Suprapubic skin (tissue), 3 donors: Measurements from ENCODE around the gene DRD3.

Experiments used
- POLR2A ChIP-seq, 2 donors: fragments of 450-650 bp; IDR thresholded peaks; one replicate each; pipeline ENCODE4 v1.6.1; 2017; ENCODE audit warnings: antibody characterized with exemption in 2 of 2, mild to moderate bottlenecking in 2 of 2, moderate library complexity in 2 of 2
- TF ChIP-seq, protein P1 (sequence below), 2 donors: fragments of 200-600 bp in 1 of 2; fragments of 450-650 bp in 1 of 2; sonication (generic) in 1 of 2; IDR thresholded peaks; one replicate each; pipeline ENCODE4 v1.5.1; 2016 to 2019; ENCODE audit warnings: antibody characterized with exemption in 2 of 2, mild to moderate bottlenecking in 1 of 2, moderate library complexity in 1 of 2

DNA sequence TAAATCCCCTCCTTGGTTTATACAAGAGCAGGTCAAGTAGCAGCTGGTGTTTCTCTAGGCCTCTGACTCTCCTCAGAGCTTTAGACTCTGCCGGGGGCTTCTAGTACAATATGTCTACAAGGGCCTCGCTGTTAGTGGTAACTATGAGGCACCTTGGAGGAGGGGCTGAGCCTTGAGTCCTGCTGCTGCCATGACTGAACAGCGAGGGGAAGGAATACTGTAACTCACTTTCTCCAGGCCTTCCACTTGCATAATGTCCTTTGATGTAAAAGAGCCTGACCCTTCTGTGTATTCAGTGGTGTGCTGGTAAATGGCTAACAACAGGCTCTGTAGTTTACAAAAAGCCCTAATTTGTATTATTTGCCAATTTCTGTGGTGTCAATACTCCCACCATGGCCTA, 27.8 kb downstream of the DRD3 start:
- TF ChIP-seq, protein P1, sequence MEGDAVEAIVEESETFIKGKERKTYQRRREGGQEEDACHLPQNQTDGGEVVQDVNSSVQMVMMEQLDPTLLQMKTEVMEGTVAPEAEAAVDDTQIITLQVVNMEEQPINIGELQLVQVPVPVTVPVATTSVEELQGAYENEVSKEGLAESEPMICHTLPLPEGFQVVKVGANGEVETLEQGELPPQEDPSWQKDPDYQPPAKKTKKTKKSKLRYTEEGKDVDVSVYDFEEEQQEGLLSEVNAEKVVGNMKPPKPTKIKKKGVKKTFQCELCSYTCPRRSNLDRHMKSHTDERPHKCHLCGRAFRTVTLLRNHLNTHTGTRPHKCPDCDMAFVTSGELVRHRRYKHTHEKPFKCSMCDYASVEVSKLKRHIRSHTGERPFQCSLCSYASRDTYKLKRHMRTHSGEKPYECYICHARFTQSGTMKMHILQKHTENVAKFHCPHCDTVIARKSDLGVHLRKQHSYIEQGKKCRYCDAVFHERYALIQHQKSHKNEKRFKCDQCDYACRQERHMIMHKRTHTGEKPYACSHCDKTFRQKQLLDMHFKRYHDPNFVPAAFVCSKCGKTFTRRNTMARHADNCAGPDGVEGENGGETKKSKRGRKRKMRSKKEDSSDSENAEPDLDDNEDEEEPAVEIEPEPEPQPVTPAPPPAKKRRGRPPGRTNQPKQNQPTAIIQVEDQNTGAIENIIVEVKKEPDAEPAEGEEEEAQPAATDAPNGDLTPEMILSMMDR (IDR thresholded peaks at IDR 0.05) = no peak
- TF ChIP-seq POLR2A (IDR thresholded peaks at IDR 0.05) = no peak
